B cell (primary cell): ENCODE measurements around the gene ERVMER34-1. TPM values are rescaled to one million over a fixed set of nuclear protein-coding genes. Genes with fewer than 3 reads are reported as not detected.

ENCODE experiments used
- ATAC-seq: fragments of 200-7000 bp; cut with Tn5 transposase; one replicate; pipeline ENCODE4 v1.10.0; 2021; ENCODE audit warnings: low read depth, mild to moderate bottlenecking, moderate number of reproducible peaks, moderate library complexity
- CTCF ChIA-PET: fragments of 350-600 bp; sonication (Branson Sonifier 250); formaldehyde crosslinking; loops from one replicate; lab custom pipeline; 2021; ENCODE audit warnings: antibody characterized with exemption, inconsistent platforms; lab: Charles Lee
- POLR2A ChIA-PET: fragments of 350-600 bp; sonication (Branson Sonifier 250); formaldehyde crosslinking; loops from one replicate; lab custom pipeline; 2021; ENCODE audit warnings: antibody characterized with exemption; lab: Charles Lee
- DNase-seq: peaks from one replicate; pipeline ENCODE4 v3.0.0; 2013
- H2AFZ ChIP-seq: 2 replicates; pipeline ENCODE4 v1.6.1; 2012; ENCODE audit warnings: mild to moderate bottlenecking, low read depth, low read length; ENCODE audit not compliant: insufficient read depth, poor library complexity, severe bottlenecking
- H3K27ac ChIP-seq, 2 donors: 1 replicate in 1 of 2; 2 replicates in 1 of 2; pipeline ENCODE4 v1.5.1; 2012 to 2013; ENCODE audit warnings: low read length in 2 of 2, mild to moderate bottlenecking in 2 of 2, moderate library complexity in 1 of 2
- H3K27me3 ChIP-seq, 4 experiments: fragments of 200-600 bp in 1 of 4; sonication (generic) in 1 of 4; replicated peaks in 1 of 4; 1 replicate in 2 of 4; 2 replicates in 2 of 4; pipeline versions ENCODE4 v1.6.1 to v1.7.0; 2013 to 2016; ENCODE audit warnings: low read length in 3 of 4, mild to moderate bottlenecking in 2 of 4, mixed read lengths in 1 of 4, moderate library complexity in 1 of 4; ENCODE audit not compliant: insufficient read depth in 4 of 4, control insufficient read depth in 3 of 4; ENCODE audit errors: control extremely low read depth in 1 of 4
- H3K36me3 ChIP-seq, 2 experiments: replicated peaks in 1 of 2; 1 replicate in 1 of 2; 2 replicates in 1 of 2; pipeline versions ENCODE4 v1.6.1 to v1.7.1; 2013; ENCODE audit warnings: low read length in 1 of 2; ENCODE audit not compliant: insufficient read depth in 2 of 2, control insufficient read depth in 1 of 2; ENCODE audit errors: control extremely low read depth in 1 of 2, extremely low read depth in 1 of 2
- H3K4me1 ChIP-seq, 2 donors: fragments of 200-600 bp in 1 of 2; sonication (generic) in 1 of 2; 1 replicate in 1 of 2; 2 replicates in 1 of 2; pipeline versions ENCODE4 v1.5.1 to v1.6.1; 2013 to 2017; ENCODE audit warnings: low read length in 2 of 2; ENCODE audit not compliant: control insufficient read depth in 2 of 2, insufficient read depth in 2 of 2
- H3K4me2 ChIP-seq: replicated peaks from 2 replicates; pipeline ENCODE3; 2012; ENCODE audit warnings: mild to moderate bottlenecking, low read depth, low read length; ENCODE audit not compliant: poor library complexity, severe bottlenecking
- H3K4me3 ChIP-seq, 5 experiments: fragments of 200-600 bp in 1 of 5; sonication (generic) in 1 of 5; 1 replicate in 3 of 5; 2 replicates in 2 of 5; pipeline versions ENCODE4 v1.5.1 to v1.7.0; 2011 to 2016; ENCODE audit warnings: low read length in 4 of 5, mild to moderate bottlenecking in 4 of 5, low read depth in 2 of 5, control low read depth in 1 of 5, moderate library complexity in 1 of 5; ENCODE audit not compliant: insufficient read depth in 1 of 5; ENCODE audit errors: control extremely low read depth in 1 of 5, extremely low read depth in 1 of 5
- H3K79me2 ChIP-seq: fragments of 200-600 bp; sonication (generic); one replicate; pipeline ENCODE4 v1.6.0; 2016; ENCODE audit warnings: low read length; ENCODE audit not compliant: control insufficient read depth, insufficient read depth
- H3K9ac ChIP-seq: fragments of 200-600 bp; sonication (generic); 2 replicates; pipeline ENCODE4 v1.6.1; 2017; ENCODE audit warnings: mild to moderate bottlenecking, low read length, moderate library complexity
- H3K9me3 ChIP-seq, 3 donors: one replicate each; pipeline versions ENCODE4 v1.6.1 to v1.7.1; 2013; ENCODE audit warnings: low read length in 2 of 3; ENCODE audit not compliant: control insufficient read depth in 2 of 3, insufficient read depth in 1 of 3; ENCODE audit errors: control extremely low read depth in 1 of 3
- H4K20me1 ChIP-seq: 2 replicates; pipeline ENCODE4 v1.6.0; 2012; ENCODE audit warnings: mild to moderate bottlenecking, low read length; ENCODE audit not compliant: insufficient read depth, control insufficient read depth, poor library complexity, severe bottlenecking
- H3K27ac Mint-ChIP-seq: one replicate; pipeline ENCODE4 v1.8.0; 2021; ENCODE audit warnings: mixed read lengths
- H3K27me3 Mint-ChIP-seq: one replicate; pipeline ENCODE4 v1.8.0; 2021; ENCODE audit warnings: mixed read lengths
- H3K4me1 Mint-ChIP-seq: one replicate; pipeline ENCODE4 v1.8.0; 2021; ENCODE audit warnings: mixed read lengths
- H3K4me3 Mint-ChIP-seq: one replicate; pipeline ENCODE4 v1.8.0; 2021; ENCODE audit warnings: mixed read lengths
- H3K9me3 Mint-ChIP-seq: one replicate; pipeline ENCODE4 v1.8.0; 2022; ENCODE audit warnings: mixed read lengths; ENCODE audit not compliant: insufficient read depth
- EZH2 ChIP-seq: IDR thresholded peaks from 2 replicates; pipeline ENCODE4 v1.6.1; 2012; ENCODE audit warnings: borderline replicate concordance, low read depth, mild to moderate bottlenecking, moderate library complexity, low read length; ENCODE audit not compliant: insufficient read depth, poor library complexity, severe bottlenecking
- WGBS: methylation state at CpG from one replicate; pipeline ENCODE4 v1.1.5; 2013; ENCODE audit warnings: missing lambda C conversion rate; ENCODE audit not compliant: insufficient coverage; 5-methylcytosine and 5-hydroxymethylcytosine counted together
- intact Hi-C: fragments of 100-400 bp; cut with micrococcal nuclease; formaldehyde crosslinking; loops from one replicate; pipeline ENCODE4 v1.10.0; 2022
- polyA plus RNA-seq: library from polyadenylated mRNA; depleted of rRNA; stranded (reverse); fragments of >200 nt; gene quantifications from 2 replicates; pipeline ENCODE4 v1.2.3, GENCODE V29; 2012
- total RNA-seq, 2 donors: library from RNA; stranded (reverse); fragments of 120-200 nt in 1 of 2; gene quantifications; 1 replicate in 1 of 2; 2 replicates in 1 of 2; pipeline versions ENCODE4 v1.2.3 to v1.2.4, GENCODE V29; 2013 to 2022
- TF ChIP-seq, protein P1 (sequence below): fragments of 200-600 bp; IDR thresholded peaks from one replicate; pipeline ENCODE4 v1.8.0; 2022; ENCODE audit warnings: antibody characterized with exemption, mild to moderate bottlenecking

Gene ERVMER34-1
- total and polyA plus RNA-seq, 2 donors (not counting 1 experiment from before 2014, with no cell fraction given): not detected

DNA sequence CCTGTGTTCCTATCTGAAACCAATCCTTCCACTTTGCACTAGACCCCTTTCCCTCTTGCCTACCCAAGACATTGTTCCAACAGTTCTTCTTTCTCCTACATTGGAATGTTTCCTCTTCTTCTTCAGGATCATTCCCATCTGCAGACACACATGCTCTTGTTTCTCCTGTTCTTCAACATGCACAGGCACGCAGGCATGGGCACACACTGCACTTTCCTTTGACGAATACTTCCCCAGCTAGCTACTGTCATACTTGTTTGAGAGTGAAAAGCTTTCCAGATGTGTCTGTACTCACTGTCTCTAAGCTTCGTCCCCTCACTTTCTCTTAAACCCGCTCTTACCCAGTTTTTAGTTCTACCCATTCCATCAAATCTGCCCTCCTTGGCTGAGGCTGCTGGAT is 31.8 kb upstream of the ERVMER34-1 start:
- ATAC-seq (no peak), DNase-seq (no peak)
- no peaks in the 10 kb centered on the region for H4K20me1 ChIP-seq
- H3K4me2 ChIP-seq: no peak overlapping the region
- peaks cover 17% of the 10 kb centered on the region for H3K27me3 Mint-ChIP-seq
- no peak overlapping the region for H3K27ac ChIP-seq
- ChIA-PET CTCF (no interaction called here), POLR2A (no interaction called here)
- H3K36me3 ChIP-seq: no peaks in the 10 kb centered on the region
- H3K4me3 ChIP-seq: no peak overlapping the region
- intact Hi-C loops: no loop called here
- H3K4me1 ChIP-seq: no peaks in the 10 kb centered on the region
- peaks cover 4% of the 10 kb centered on the region for H3K9me3 Mint-ChIP-seq
- no peak overlapping the region for H2AFZ ChIP-seq
- no peak overlapping the region for H3K4me3 Mint-ChIP-seq
- H3K79me2 ChIP-seq: no peaks in the 10 kb centered on the region
- TF ChIP-seq EZH2: no peak
- H3K27ac Mint-ChIP-seq: no peak overlapping the region
- WGBS: 97% methylated on average over 4 of the region's 4 CpGs
- no peaks in the 10 kb centered on the region for H3K27me3 ChIP-seq
- no peak overlapping the region for H3K9ac ChIP-seq
- no peaks in the 10 kb centered on the region for H3K4me1 Mint-ChIP-seq
- no peaks in the 10 kb centered on the region for H3K9me3 ChIP-seq

DNA sequence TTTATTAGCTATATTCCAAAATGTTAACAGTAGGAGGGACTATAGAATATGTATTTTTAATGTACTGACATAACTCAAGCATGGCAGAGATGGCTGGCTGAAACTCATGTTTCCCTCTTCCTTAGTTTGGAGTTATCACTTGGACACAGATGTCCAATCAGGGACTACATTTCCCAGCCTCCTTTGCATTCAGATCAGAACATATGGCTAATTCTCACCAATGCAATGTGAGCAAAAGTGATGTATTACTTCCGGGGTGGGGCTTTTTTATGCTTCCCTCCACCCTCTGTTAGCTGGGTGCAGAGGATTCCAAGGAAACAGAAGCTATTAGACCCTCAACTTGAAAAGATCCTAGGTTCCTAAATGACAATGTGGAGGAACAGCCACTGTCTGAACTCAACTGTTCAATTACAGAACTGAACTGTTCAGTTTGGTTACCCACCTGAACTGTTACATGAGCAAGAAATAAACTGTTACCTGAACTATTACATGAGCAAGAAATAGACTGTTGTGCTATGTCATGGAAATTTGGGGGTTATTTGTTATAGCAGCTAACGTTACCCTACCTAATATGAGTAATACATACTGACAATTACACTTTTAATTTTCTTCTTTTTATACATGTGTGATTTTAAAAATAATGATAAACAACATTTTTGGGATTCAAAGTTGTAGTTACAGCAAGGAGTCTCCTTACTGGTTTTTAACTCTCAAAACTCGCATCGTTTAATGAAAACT is 29.6 kb upstream of the ERVMER34-1 start:
- H3K4me3 Mint-ChIP-seq: no peak overlapping the region
- ChIA-PET CTCF (interaction anchor here (1.7 kb wide), 1 partner anchor 236 kb away, joined by 6 read pairs; no protein-coding TSS in a partner anchor), POLR2A (no interaction called here)
- Histone ChIP-seq H2AFZ (no peak overlapping the region), H3K9ac (no peak overlapping the region), H3K27ac (no peak overlapping the region), H3K4me3 (no peak overlapping the region), H3K27me3 (peaks cover 0 to 9% (median 5%) of the 10 kb centered on the region in 4 experiments), H3K79me2 (no peaks in the 10 kb centered on the region), H3K4me1 (no peaks in the 10 kb centered on the region), H4K20me1 (no peaks in the 10 kb centered on the region), H3K4me2 (no peak overlapping the region), H3K9me3 (no peaks in the 10 kb centered on the region), H3K36me3 (no peaks in the 10 kb centered on the region)
- TF ChIP-seq, protein P1, sequence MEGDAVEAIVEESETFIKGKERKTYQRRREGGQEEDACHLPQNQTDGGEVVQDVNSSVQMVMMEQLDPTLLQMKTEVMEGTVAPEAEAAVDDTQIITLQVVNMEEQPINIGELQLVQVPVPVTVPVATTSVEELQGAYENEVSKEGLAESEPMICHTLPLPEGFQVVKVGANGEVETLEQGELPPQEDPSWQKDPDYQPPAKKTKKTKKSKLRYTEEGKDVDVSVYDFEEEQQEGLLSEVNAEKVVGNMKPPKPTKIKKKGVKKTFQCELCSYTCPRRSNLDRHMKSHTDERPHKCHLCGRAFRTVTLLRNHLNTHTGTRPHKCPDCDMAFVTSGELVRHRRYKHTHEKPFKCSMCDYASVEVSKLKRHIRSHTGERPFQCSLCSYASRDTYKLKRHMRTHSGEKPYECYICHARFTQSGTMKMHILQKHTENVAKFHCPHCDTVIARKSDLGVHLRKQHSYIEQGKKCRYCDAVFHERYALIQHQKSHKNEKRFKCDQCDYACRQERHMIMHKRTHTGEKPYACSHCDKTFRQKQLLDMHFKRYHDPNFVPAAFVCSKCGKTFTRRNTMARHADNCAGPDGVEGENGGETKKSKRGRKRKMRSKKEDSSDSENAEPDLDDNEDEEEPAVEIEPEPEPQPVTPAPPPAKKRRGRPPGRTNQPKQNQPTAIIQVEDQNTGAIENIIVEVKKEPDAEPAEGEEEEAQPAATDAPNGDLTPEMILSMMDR: no peak
- no peak for TF ChIP-seq EZH2
- intact Hi-C loops: no loop called here
- 100% methylated on average over 2 of the region's 4 CpGs for WGBS
- DNase-seq: no peak
- ATAC-seq: no peak
- H3K27me3 Mint-ChIP-seq: peaks cover 27% of the 10 kb centered on the region
- H3K4me1 Mint-ChIP-seq: no peaks in the 10 kb centered on the region
- H3K9me3 Mint-ChIP-seq: peaks cover 4% of the 10 kb centered on the region
- H3K27ac Mint-ChIP-seq: no peak overlapping the region
